Measurements from ENCODE around the gene OR10D3. TPM values are rescaled to one million over a fixed set of nuclear protein-coding genes. Genes with fewer than 3 reads are reported as not detected.

The OR10D3 gene
- total RNA-seq, 1 experiment from 2014 or later = not detected

GRCh38 chr11:124174001-124174583, 9.1 kb upstream of the OR10D3 start:
- Histone ChIP-seq H3K27me3 (replicated peaks) (no peaks in the 10 kb centered on the region), H3K36me3 (no peaks in the 10 kb centered on the region), H3K4me1 (replicated peaks) (peaks cover 13% of the 10 kb centered on the region), H3K9me3 (replicated peaks) (no peaks in the 10 kb centered on the region), H3K4me3 (no peak overlapping the region), H3K27ac (0 out of 2 replicates have a peak overlapping the region, but pooled peaks have one; percentile 18)
- peak; percentile 45 to 48 for DNase-seq (ENCODE audit: low read depth in 1 of 2, low spot score in 2 of 2)

GRCh38 chr11:124176925-124177715, 6.0 kb upstream of the OR10D3 start:
- Histone ChIP-seq H3K27me3 (replicated peaks) (no peaks in the 10 kb centered on the region), H3K9me3 (replicated peaks) (no peaks in the 10 kb centered on the region), H3K27ac (no peak overlapping the region), H3K36me3 (no peaks in the 10 kb centered on the region), H3K4me3 (no peak overlapping the region), H3K4me1 (replicated peaks) (peaks cover 18% of the 10 kb centered on the region)
- DNase-seq (ENCODE audit: low read depth in 1 of 2, low spot score in 2 of 2) = no peak

GRCh38 chr11:124179310-124179709, 3.8 kb upstream of the OR10D3 start:
- Histone ChIP-seq H3K27me3 (replicated peaks) (no peaks in the 10 kb centered on the region), H3K4me1 (replicated peaks) (peaks cover 15% of the 10 kb centered on the region), H3K4me3 (no peak overlapping the region), H3K36me3 (no peaks in the 10 kb centered on the region), H3K9me3 (replicated peaks) (no peaks in the 10 kb centered on the region), H3K27ac (peak overlapping the region; percentile 57)
- peak in 1 of 2 experiments; percentile 47 for DNase-seq (ENCODE audit: low read depth in 1 of 2, low spot score in 2 of 2)

GRCh38 chr11:124190298-124191139, 7.4 kb downstream of the OR10D3 start:
- no peak overlapping the region for H3K4me3 ChIP-seq
- H3K27me3 ChIP-seq (replicated peaks) = no peaks in the 10 kb centered on the region
- no peaks in the 10 kb centered on the region for H3K4me1 ChIP-seq (replicated peaks)
- H3K27ac ChIP-seq = no peak overlapping the region
- H3K9me3 ChIP-seq (replicated peaks) = no peaks in the 10 kb centered on the region
- no peaks in the 10 kb centered on the region for H3K36me3 ChIP-seq
- no peak for DNase-seq (ENCODE audit: low read depth in 1 of 2, low spot score in 2 of 2)

- no peak overlapping the region for H3K27ac ChIP-seq
- H3K9me3 ChIP-seq (replicated peaks) = no peaks in the 10 kb centered on the region
- no peak for DNase-seq (ENCODE audit: low read depth in 1 of 2, low spot score in 2 of 2)
- no peaks in the 10 kb centered on the region for H3K4me1 ChIP-seq (replicated peaks)
- no peaks in the 10 kb centered on the region for H3K27me3 ChIP-seq (replicated peaks)
- no peak overlapping the region for H3K4me3 ChIP-seq
- no peaks in the 10 kb centered on the region for H3K36me3 ChIP-seq
Observed at GRCh38 chr11:124193221-124194010, 10.3 kb downstream of the OR10D3 start.

GRCh38 chr11:124194293-124195188, 11.4 kb downstream of the OR10D3 start:
- DNase-seq (ENCODE audit: low read depth in 1 of 2, low spot score in 2 of 2) = no peak

GRCh38 chr11:124195189-124195734, 12.1 kb downstream of the OR10D3 start:
- no peaks in the 10 kb centered on the region for H3K36me3 ChIP-seq
- no peaks in the 10 kb centered on the region for H3K27me3 ChIP-seq (replicated peaks)
- H3K4me1 ChIP-seq (replicated peaks) = no peaks in the 10 kb centered on the region
- H3K27ac ChIP-seq = no peak overlapping the region
- DNase-seq (ENCODE audit: low read depth in 1 of 2, low spot score in 2 of 2) = peak in 1 of 2 experiments; percentile 19
- no peak overlapping the region for H3K4me3 ChIP-seq
- H3K9me3 ChIP-seq (replicated peaks) = no peaks in the 10 kb centered on the region

More at GRCh38 chr11:124194293-124195188, 11.4 kb downstream of the OR10D3 start:
- no peak overlapping the region for H3K4me3 ChIP-seq
- no peaks in the 10 kb centered on the region for H3K27me3 ChIP-seq (replicated peaks)
- H3K4me1 ChIP-seq (replicated peaks) = no peaks in the 10 kb centered on the region
- H3K36me3 ChIP-seq = no peaks in the 10 kb centered on the region
- no peaks in the 10 kb centered on the region for H3K9me3 ChIP-seq (replicated peaks)
- H3K27ac ChIP-seq = no peak overlapping the region

- no peak overlapping the region for H3K4me3 ChIP-seq
- no peak for DNase-seq (ENCODE audit: low read depth in 1 of 2, low spot score in 2 of 2)
- no peaks in the 10 kb centered on the region for H3K4me1 ChIP-seq (replicated peaks)
- H3K27me3 ChIP-seq (replicated peaks) = no peaks in the 10 kb centered on the region
- no peaks in the 10 kb centered on the region for H3K36me3 ChIP-seq
- H3K9me3 ChIP-seq (replicated peaks) = no peaks in the 10 kb centered on the region
- no peak overlapping the region for H3K27ac ChIP-seq
Observed at GRCh38 chr11:124197999-124198398, 14.9 kb downstream of the OR10D3 start.

- no peak overlapping the region for H3K27ac ChIP-seq
- H3K27me3 ChIP-seq (replicated peaks) = no peaks in the 10 kb centered on the region
- H3K4me1 ChIP-seq (replicated peaks) = no peaks in the 10 kb centered on the region
- H3K4me3 ChIP-seq = no peak overlapping the region
- no peaks in the 10 kb centered on the region for H3K9me3 ChIP-seq (replicated peaks)
- H3K36me3 ChIP-seq = no peaks in the 10 kb centered on the region
- DNase-seq (ENCODE audit: low read depth in 1 of 2, low spot score in 2 of 2) = no peak
Observed at GRCh38 chr11:124198897-124199296, 15.8 kb downstream of the OR10D3 start.

- Histone ChIP-seq H3K27ac (no peak overlapping the region), H3K9me3 (replicated peaks) (no peaks in the 10 kb centered on the region), H3K27me3 (replicated peaks) (no peaks in the 10 kb centered on the region), H3K4me1 (replicated peaks) (no peaks in the 10 kb centered on the region), H3K36me3 (no peaks in the 10 kb centered on the region), H3K4me3 (no peak overlapping the region)
- peak in 1 of 2 experiments; percentile 22 for DNase-seq (ENCODE audit: low read depth in 1 of 2, low spot score in 2 of 2)
Observed at GRCh38 chr11:124199702-124200101, 16.6 kb downstream of the OR10D3 start.

GRCh38 chr11:124200671-124201070, 17.5 kb downstream of the OR10D3 start:
- Histone ChIP-seq H3K27me3 (replicated peaks) (no peaks in the 10 kb centered on the region), H3K27ac (no peak overlapping the region), H3K9me3 (replicated peaks) (no peaks in the 10 kb centered on the region), H3K4me3 (no peak overlapping the region), H3K36me3 (no peaks in the 10 kb centered on the region), H3K4me1 (replicated peaks) (no peaks in the 10 kb centered on the region)
- no peak for DNase-seq (ENCODE audit: low read depth in 1 of 2, low spot score in 2 of 2)

- H3K27me3 ChIP-seq (replicated peaks) = no peaks in the 10 kb centered on the region
- no peaks in the 10 kb centered on the region for H3K36me3 ChIP-seq
- H3K9me3 ChIP-seq (replicated peaks) = no peaks in the 10 kb centered on the region
- no peak overlapping the region for H3K27ac ChIP-seq
- DNase-seq (ENCODE audit: low read depth in 1 of 2, low spot score in 2 of 2) = no peak
- no peak overlapping the region for H3K4me3 ChIP-seq
- no peaks in the 10 kb centered on the region for H3K4me1 ChIP-seq (replicated peaks)
Observed at GRCh38 chr11:124202951-124203350, 19.8 kb downstream of the OR10D3 start.

Data from SJSA1 (cell line).